GM08714 (cell line): ENCODE data around the gene PPP1R16B.

ENCODE experiments used
- H3K4me3 ChIP-seq: fragments of 200-500 bp; sonication (Bioruptor generic); 2 replicates; pipeline ENCODE4 v1.5.1; 2014; ENCODE audit warnings: mild to moderate bottlenecking, low read length, inconsistent platforms
- ZNF274 ChIP-seq: IDR thresholded peaks from 2 replicates; pipeline ENCODE4 v1.6.1; 2012; ENCODE audit warnings: mild to moderate bottlenecking, low read depth, low read length

The PPP1R16B gene

DNA sequence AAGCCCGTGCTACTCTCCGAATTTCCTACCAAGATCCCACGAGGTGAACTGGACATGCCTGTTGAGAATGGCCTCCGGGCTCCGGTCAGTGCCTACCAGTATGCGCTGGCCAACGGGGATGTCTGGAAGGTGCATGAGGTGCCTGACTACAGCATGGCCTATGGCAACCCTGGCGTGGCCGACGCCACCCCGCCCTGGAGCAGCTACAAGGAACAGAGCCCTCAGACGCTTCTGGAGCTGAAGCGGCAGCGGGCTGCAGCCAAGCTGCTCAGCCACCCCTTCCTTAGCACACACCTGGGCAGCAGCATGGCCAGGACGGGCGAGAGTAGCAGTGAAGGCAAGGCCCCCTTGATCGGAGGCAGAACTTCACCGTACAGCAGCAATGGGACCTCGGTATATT lies 112.7 kb downstream of the PPP1R16B start:
- no peak overlapping the region for H3K4me3 ChIP-seq
- no peak for TF ChIP-seq ZNF274

DNA sequence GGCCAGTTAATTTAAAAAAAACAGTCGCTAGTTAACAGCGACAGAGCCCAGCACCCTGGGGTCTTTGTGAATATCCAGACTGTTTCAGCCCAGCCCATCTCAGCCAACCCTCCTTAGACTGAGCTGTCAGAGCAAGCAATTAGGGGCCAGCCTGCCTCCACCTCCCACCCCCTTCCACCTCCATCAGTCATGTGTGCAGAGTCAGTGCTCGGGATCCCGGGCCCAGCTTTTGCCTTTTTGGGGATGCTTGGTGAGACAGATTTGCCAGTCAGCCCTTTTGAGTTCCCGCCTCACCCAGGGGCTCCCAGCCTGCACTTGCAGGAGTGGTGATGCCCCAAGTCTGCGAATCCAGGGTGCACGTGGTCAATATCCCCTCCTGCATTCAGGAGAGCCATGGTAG lies 114.2 kb downstream of the PPP1R16B start:
- no peak overlapping the region for H3K4me3 ChIP-seq
- TF ChIP-seq ZNF274: no peak

DNA sequence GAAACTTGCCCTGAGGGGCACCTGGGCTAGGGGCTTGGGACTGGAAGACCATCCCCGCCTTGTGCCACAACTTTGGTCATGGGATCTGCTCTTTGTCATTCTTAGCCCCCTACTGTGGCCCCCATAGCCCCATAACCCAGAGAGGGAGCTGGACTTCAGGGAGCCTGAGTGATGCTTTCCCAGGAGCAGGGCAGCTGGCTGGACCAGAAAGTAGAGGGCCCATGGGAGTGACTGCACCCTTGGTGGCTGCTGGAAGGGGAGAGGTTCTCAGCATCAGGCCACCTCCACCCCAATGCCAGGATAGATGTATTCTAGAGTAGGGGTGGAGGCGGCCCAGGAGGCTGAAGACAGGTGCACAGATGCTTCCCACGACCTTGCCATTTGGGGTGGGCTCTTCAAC lies 114.9 kb downstream of the PPP1R16B start:
- no peak for TF ChIP-seq ZNF274
- H3K4me3 ChIP-seq: no peak overlapping the region

DNA sequence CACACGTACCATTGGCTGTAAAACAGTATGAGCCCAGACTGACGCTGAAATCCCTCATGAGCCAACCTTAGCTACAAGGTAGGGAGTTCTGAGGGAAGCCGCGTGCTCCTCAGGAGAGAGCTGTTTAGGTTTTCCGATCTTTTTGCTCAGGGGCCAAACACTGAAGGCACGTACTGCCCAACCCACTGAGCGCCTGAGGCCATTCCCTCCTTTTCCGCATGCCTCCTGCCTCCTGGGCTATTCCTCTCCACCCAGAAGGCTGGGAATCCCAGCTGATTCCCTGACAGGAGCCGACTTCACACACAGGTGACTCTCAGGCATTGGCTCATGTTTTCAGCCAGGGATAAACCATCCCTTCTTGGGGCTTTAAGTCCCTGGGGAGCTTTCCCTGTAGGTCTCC lies 115.4 kb downstream of the PPP1R16B start:
- H3K4me3 ChIP-seq: no peak overlapping the region
- no peak for TF ChIP-seq ZNF274

DNA sequence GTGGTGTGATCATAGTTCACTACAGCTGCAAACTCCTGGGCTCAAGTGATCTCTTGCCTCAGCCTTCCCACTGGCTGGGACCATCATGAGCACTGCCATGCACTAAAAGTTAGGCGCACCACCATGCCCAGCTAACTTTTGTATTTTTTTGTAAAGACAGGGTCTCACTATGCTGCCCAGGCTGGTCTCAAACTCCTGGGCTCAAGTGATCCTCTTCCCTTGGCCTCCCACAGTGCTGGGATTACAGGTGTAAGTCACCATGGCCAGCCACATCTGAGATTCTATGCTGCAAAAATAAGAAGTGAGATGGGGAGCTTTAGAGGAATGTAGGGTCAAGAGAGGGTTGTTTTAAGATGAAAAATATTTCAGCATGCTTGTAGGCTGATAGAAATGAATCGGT lies 119.2 kb downstream of the PPP1R16B start:
- no peak for TF ChIP-seq ZNF274
- no peak overlapping the region for H3K4me3 ChIP-seq

DNA sequence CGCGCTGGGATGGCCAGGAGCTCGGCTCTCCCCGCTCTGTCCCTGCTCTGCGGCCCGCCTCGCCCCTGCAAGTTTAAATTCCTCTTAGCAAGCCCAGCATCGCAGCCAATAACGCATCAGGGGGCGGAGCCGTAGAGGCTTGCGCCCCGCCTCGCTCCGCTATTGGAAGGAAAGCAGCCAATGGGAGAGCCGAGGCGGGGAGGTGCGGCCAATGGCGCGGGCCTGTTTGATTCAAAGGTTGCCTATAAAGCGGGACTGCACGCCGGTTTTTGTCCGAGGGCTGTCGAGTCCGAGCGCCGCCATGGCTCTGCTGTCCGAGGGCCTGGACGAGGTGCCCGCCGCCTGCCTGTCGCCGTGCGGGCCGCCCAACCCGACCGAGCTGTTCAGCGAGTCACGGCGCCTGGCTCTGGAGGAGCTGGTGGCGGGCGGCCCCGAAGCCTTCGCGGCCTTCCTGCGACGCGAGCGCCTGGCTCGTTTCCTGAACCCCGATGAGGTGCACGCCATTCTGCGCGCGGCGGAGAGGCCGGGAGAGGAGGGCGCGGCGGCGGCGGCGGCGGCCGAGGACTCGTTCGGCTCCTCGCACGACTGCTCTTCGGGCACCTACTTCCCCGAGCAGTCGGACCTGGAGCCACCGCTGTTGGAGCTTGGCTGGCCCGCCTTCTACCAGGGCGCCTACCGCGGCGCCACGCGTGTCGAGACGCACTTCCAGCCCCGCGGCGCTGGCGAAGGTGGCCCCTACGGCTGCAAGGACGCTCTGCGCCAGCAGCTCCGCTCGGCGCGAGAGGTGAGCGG lies 120.8 kb downstream of the PPP1R16B start, which contains the start of gene FAM83D:
TSS of gene FAM83D (plus strand) at position 276 of the 792 bp plus-strand sequence. CDS start at position 302, 26 bp downstream.
- TF ChIP-seq ZNF274: no peak

DNA sequence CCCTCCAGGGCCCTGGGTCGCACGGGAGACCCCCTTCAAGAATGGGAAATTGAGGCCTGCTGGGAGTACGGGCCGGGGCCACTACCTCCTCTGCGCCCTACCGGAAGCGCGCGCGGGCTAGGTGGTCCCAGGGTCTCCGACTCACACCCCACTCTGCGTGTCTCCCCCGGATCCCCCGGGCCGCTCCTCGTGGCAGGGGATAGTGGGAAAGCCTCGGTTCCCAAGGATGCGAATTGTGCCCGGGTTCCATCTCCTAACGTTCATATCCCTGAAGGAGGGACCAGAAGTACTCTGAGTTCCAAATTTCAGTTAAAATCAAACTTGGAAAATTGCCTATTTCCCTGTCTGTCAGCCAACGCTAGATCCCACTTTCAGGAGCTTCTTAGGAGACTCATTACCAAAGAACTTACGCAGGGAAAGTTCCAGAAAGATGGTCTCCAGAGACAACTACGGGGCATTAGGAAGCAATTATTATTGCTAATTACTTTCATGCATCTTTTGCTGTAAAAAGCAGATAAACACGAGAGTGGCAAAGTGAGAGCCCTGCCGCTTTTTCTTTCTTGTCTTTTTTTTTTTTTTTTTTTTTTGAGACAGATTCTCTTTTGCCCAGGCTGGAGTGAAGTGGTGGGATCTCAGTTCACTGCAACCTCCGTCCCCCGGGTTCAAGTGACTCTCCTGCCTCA lies 121.6 kb downstream of the PPP1R16B start:
- TF ChIP-seq ZNF274: no peak
- H3K4me3 ChIP-seq: peak overlapping the region; percentile 90

More for the DNA sequence above, 120.8 kb downstream of the PPP1R16B start, which contains the start of gene FAM83D:
- H3K4me3 ChIP-seq: peak within 1 kb of the TSS; percentile 90

DNA sequence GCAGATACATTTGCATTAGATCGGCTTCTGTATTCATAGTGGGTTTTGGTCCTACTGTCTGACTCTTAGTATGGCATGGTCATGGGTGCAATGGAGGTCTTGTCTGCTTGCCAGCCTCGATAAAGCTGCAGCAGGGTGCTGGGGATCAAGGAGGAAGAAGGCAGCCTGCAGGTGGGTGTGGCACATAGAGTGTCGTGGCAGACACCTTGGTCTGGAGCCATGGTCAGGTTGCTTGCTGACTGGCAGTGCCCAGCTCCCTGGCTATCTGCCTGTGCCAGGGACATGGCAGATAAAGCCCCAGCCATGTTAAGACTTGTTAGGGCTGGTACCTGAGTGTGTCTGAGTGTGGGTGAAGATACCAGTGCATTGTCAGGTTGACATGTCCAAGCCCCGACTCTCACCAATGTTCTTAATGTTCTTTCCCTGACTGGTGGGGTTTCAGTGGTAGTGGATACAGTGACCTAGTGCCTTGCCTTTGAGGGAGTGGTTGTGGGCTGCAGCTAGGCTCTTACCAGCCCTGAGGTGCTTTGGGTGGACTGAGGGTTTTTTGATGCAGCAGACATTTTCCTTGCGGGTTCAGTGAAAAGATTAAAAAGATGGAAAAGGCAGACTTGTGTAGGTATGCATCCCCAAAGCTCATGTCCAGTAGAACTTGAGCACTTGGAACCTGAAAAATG lies 122.5 kb downstream of the PPP1R16B start:
- no peak for TF ChIP-seq ZNF274
- H3K4me3 ChIP-seq: peak overlapping the region; percentile 90; the same call in 1 of the 2 replicates

DNA sequence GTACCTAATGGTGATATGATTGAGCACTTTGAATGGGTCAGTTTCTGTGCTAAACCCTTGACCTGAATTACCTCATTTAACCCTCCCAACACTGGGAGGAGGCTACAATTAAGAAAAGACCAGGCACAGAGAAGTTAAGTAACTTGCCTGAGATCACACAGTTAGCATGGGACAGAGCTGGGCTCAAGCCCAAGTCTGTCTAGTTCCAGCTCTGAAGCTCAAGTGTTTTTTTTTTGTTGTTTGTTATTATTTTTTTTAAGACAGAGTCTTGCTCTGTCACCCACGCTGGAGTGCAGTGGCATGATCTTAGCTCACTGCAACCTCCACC lies 124.7 kb downstream of the PPP1R16B start:
- no peak for TF ChIP-seq ZNF274
- H3K4me3 ChIP-seq: no peak overlapping the region

DNA sequence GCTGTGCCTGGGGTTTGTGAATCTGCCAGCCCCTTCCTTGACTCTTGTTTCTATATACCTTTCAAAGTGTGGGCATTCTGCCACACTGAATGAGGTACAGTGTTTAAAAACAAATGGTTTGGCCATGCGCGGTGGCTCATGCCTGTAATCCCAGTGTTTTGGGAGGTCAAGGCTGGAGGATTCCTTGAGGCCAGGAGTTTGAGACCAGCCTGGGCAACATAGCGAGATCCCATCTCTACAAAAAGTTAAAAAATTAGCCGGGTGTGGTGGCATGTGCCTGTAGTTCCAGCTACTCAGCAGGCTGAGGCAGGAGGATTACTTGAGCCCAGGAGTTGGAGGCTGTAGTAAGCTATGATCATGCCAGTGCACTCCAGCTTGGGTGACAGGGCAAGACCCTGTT lies 126.5 kb downstream of the PPP1R16B start:
- no peak overlapping the region for H3K4me3 ChIP-seq
- no peak for TF ChIP-seq ZNF274

DNA sequence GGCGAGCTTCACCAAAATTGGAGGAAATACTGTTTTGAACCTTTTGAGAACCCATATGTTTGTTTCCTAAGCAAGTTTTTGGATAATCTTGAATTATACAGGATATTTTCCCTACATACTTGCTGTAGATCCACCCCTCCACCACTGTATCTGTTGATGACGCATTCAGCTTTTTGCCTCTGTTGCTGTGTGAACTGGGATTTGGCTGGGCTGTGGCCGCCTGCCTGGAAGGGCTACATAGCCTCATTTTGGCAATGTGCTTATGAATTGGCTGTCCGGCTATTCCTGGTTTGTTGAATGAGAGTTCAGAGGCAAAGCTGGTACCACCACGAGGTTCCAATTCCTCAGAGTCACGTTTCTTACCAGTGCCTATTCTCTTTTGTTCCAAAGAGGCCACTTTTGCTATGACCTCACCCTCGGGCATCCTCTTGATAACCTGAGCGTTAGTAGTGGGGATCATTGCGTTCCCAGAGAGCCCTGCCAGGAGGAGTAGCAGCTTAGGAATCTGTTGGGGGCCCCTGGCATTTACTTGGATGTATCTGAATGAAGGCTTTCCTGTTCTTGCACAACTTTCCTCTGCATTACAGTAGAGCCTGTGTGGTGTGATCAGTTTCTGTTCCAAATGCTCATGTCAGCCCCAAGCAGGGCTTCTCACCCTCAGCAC lies 127.1 kb downstream of the PPP1R16B start:
- no peak overlapping the region for H3K4me3 ChIP-seq
- TF ChIP-seq ZNF274: no peak

DNA sequence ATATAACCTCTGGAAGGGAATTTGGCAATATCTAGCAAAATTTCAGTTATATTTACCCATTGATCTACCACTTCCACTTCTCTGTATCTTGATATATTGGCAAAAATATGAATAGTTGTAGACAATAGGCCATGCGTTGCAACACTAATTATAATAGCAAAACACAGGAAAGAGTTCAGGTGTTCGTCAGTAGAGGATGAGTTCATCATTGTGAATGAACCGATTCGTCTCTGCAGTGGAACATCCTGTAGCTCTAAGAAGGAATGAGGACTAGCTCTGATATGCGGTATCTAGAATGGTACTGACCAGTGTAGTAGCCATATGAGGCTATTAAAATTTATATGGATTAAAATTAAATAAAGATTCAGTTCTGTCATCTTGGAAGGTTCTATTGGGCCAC lies 129.0 kb downstream of the PPP1R16B start:
- no peak overlapping the region for H3K4me3 ChIP-seq
- TF ChIP-seq ZNF274: no peak

DNA sequence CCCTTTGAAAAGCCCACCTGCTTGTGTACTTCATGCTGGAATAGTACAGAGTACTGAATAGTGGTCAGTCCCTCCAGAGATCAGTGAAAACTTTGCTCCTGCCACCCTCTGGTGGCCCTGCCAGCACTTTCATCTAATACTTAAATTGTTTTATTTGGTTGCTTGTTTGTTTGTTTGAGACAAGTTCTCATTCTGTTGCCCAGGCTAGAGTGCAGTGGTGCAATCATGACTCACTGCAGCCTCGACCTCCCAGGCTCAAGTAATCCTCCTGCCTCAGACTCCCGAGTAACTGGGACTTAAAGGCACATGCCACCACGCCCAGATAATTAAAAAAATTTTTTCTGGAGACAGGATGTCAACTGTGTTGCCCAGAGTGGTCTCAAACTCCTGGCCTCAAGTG lies 129.8 kb downstream of the PPP1R16B start:
- no peak for TF ChIP-seq ZNF274
- no peak overlapping the region for H3K4me3 ChIP-seq

DNA sequence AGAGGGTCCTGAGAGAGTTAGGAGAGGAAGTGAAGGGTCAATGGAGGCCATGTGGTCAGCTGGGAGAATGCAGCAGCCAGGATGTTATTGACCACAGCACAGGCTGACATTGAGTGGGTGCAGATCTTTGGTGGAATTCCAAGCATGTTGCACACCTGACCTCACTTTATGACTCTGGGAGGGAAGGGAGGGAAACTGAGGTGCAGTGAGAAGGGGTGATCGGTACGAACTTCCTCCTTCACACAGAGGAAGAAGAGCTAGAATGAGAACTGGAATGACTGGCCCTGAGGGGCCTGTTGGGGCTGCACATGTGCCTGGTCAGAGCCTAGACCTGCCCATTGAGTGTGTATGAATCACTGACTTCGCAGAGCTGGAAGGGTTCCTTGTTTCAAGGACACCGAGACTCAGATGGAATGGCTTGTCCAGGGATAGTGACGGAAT lies 130.5 kb downstream of the PPP1R16B start:
- no peak for TF ChIP-seq ZNF274
- H3K4me3 ChIP-seq: no peak overlapping the region
